Ishikawa (cell line): ENCODE measurements around the gene SKP1.

Source experiments
- CEBPB ChIP-seq: IDR thresholded peaks from 2 replicates; pipeline ENCODE4 v1.6.1; 2012
- CREB1 ChIP-seq: IDR thresholded peaks from 2 replicates; pipeline ENCODE4 v1.6.1; 2012; ENCODE audit warnings: low read depth
- EGR1 ChIP-seq: IDR thresholded peaks from 2 replicates; pipeline ENCODE4 v1.6.1; 2012
- EP300 ChIP-seq: IDR thresholded peaks from 2 replicates; pipeline ENCODE4 v1.6.1; 2012; ENCODE audit warnings: borderline replicate concordance
- FOXM1 ChIP-seq: IDR thresholded peaks from 2 replicates; pipeline ENCODE4 v1.6.1; 2012; ENCODE audit warnings: low read depth, borderline replicate concordance
- NFIC ChIP-seq: IDR thresholded peaks from 2 replicates; pipeline ENCODE4 v1.6.1; 2012
- RAD21 ChIP-seq: IDR thresholded peaks from 2 replicates; pipeline ENCODE4 v1.6.1; 2012; ENCODE audit warnings: low read depth
- TAF1 ChIP-seq: IDR thresholded peaks from 2 replicates; pipeline ENCODE4 v1.6.1; 2012; ENCODE audit warnings: low read depth, mild to moderate bottlenecking
- TCF12 ChIP-seq: IDR thresholded peaks from 2 replicates; pipeline ENCODE4 v1.6.1; 2012; ENCODE audit warnings: low read depth
- TEAD4 ChIP-seq: IDR thresholded peaks from 2 replicates; pipeline ENCODE4 v1.6.1; 2012
- YY1 ChIP-seq: IDR thresholded peaks from 2 replicates; pipeline ENCODE4 v1.6.1; 2012; ENCODE audit warnings: low read depth
- ZBTB7A ChIP-seq: IDR thresholded peaks from 2 replicates; pipeline ENCODE4 v1.6.1; 2012; ENCODE audit warnings: low read depth
- TF ChIP-seq, protein P1 (sequence below): IDR thresholded peaks from 2 replicates; pipeline ENCODE4 v1.6.1; 2012
- TF ChIP-seq, protein P2 (sequence below): IDR thresholded peaks from 2 replicates; pipeline ENCODE4 v1.6.1; 2012; ENCODE audit warnings: low read depth, mild to moderate bottlenecking
- TF ChIP-seq, protein P3 (sequence below): IDR thresholded peaks from 2 replicates; pipeline ENCODE4 v1.6.1; 2012

The SKP1 gene

DNA sequence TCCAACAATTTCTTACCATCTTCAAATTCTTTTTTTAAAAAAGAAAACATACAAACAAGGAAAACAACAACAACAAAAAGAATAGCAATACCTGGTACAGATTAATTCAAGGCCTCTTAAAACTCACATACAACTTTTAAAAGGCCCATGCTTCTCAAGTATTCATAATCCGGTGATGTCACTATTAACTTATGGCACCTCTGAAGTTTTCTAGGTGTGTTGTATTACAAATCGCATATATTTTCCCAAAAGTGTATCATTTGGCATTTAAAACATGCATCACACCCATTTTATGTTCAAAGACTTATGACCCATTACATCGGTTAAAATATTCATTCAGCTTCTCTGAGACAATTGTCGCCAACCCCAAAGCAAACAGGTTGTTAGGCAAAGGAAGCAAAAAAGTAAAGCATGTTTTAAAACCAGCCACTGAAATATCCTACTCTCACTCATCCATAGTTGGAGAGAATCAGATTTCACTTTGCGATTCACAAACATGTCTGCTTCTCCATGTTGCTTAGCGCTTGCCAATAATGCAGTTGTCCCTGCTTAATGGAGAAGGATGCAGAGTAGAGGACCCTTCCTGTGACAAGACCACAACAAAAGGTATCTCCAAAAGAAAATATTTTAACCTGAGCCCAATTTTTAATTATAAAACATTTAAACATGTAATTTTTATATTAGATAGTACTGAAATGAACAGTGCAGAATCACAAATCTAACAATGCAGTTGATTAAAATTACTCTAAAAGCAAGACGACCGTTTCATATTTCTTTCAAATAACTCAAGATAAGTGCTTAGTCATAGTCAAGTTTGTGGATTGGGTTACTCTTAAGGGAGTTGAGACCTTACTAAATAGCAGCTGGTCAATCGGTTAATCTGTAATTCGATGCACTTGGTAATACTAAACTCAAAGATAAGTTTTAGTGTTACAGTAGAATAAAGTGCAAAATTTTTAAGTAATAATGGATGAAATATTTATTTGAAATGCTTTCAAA is 1.6 kb downstream of the SKP1 start:
- TF ChIP-seq FOXM1, result 0 out of 2 replicates have a peak, but pooled peaks have one; percentile 14
- no peak for TF ChIP-seq ZBTB7A
- no peak for TF ChIP-seq NFIC
- TF ChIP-seq YY1, result peak; percentile 61
- TF ChIP-seq, protein P1, sequence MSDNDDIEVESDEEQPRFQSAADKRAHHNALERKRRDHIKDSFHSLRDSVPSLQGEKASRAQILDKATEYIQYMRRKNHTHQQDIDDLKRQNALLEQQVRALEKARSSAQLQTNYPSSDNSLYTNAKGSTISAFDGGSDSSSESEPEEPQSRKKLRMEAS, result no peak
- no peak for TF ChIP-seq CEBPB
- TF ChIP-seq RAD21, result no peak
- no peak for TF ChIP-seq CREB1
- no peak for TF ChIP-seq TEAD4

DNA sequence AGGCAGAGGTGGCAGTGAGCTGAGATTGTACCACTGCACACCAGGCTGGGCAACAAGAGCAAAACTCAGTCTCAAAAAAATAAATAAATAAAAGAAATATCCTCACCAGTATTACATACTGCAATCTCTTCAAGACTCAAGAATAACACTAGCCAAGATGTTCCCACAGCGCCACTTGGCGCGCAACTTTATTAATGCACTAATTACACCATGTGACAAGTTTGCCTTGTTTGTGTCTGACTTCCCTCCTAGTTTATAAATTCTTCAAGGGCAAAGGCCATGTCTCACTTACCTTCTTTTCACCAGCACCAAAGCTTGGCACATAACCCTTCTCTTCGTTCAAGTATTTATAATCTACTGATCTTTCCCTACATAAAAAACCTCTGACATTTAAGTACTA is 4.8 kb downstream of the SKP1 start:
- TF ChIP-seq TEAD4 (no peak), TCF12 (no peak), ZBTB7A (no peak), CREB1 (no peak), NFIC (no peak), RAD21 (no peak), TAF1 (no peak), EP300 (no peak), YY1 (no peak), FOXM1 (no peak), CEBPB (no peak), EGR1 (no peak)
- TF ChIP-seq, protein P2, sequence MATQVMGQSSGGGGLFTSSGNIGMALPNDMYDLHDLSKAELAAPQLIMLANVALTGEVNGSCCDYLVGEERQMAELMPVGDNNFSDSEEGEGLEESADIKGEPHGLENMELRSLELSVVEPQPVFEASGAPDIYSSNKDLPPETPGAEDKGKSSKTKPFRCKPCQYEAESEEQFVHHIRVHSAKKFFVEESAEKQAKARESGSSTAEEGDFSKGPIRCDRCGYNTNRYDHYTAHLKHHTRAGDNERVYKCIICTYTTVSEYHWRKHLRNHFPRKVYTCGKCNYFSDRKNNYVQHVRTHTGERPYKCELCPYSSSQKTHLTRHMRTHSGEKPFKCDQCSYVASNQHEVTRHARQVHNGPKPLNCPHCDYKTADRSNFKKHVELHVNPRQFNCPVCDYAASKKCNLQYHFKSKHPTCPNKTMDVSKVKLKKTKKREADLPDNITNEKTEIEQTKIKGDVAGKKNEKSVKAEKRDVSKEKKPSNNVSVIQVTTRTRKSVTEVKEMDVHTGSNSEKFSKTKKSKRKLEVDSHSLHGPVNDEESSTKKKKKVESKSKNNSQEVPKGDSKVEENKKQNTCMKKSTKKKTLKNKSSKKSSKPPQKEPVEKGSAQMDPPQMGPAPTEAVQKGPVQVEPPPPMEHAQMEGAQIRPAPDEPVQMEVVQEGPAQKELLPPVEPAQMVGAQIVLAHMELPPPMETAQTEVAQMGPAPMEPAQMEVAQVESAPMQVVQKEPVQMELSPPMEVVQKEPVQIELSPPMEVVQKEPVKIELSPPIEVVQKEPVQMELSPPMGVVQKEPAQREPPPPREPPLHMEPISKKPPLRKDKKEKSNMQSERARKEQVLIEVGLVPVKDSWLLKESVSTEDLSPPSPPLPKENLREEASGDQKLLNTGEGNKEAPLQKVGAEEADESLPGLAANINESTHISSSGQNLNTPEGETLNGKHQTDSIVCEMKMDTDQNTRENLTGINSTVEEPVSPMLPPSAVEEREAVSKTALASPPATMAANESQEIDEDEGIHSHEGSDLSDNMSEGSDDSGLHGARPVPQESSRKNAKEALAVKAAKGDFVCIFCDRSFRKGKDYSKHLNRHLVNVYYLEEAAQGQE, result no peak
- TF ChIP-seq, protein P3, sequence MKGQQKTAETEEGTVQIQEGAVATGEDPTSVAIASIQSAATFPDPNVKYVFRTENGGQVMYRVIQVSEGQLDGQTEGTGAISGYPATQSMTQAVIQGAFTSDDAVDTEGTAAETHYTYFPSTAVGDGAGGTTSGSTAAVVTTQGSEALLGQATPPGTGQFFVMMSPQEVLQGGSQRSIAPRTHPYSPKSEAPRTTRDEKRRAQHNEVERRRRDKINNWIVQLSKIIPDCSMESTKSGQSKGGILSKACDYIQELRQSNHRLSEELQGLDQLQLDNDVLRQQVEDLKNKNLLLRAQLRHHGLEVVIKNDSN, result no peak
- TF ChIP-seq, protein P1, result no peak

DNA sequence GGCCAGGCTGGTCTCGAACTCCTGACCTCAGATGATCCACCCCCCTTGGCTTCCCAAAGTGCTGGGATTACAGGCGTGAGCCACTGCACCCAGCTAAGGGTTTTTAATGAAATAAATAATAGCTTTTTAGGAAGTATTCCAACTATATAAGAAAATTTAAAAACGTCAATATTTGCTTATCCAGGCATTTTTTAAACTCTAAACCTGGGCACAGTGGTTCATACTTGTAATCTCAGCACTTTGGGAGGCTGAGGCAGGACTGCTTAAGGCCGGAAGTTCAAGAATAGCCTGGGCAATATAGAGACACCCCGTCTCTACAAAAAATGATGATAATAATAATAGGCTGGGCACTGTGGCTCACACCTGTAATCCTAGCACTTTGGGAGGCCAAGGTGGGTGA is 14.2 kb downstream of the SKP1 start:
- TF ChIP-seq, protein P2, result no peak
- TF ChIP-seq CEBPB, result no peak
- no peak for TF ChIP-seq TEAD4
- no peak for TF ChIP-seq EP300
- TF ChIP-seq, protein P1, result no peak
- no peak for TF ChIP-seq CREB1
- TF ChIP-seq, protein P3, result no peak
- TF ChIP-seq YY1, result no peak
- no peak for TF ChIP-seq EGR1
- no peak for TF ChIP-seq RAD21
- no peak for TF ChIP-seq NFIC

DNA sequence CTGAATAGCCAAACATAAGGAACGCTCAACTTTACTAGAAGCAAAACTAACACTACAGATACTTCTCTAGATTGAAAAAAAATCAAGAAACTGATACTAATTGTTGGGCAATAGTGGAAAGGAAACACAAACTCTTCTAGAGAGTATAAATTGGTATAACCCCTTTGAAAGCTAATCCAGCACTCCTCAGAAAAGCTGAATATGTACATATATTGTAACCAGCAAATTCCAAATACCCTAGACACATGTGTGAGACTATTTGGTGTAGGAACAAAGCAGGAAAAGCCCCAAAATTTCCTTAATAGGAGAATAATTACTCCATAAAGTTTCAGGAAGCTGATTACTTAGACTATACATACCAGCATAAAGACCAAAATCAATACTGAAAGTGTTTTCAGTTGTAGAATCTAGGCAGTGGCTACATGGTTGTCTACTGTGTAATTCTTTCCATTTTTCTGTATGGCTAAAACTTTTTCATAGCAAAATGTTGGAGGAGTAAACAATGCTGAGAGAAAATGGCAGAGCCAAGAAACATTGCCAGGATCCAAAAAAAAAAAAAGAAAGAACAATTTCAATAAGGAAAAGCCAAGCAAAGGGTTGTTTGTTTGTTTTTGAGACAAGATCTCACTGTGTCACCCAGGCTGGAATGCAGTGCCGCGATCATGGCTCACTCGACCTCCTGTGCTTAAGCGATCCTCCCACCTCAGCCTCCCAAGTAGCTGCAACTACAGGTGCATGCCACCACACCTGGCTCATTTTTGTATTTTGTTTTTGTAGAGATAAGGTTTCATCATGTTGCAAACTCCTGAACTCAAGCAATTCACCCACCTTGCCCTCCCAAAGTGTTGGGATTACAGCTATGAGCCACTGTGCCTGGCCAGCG is 15.0 kb downstream of the SKP1 start:
- TF ChIP-seq TAF1 (no peak), EP300 (no peak), FOXM1 (no peak), ZBTB7A (no peak), EGR1 (no peak), RAD21 (no peak), YY1 (no peak), CREB1 (no peak), TEAD4 (no peak), TCF12 (no peak), NFIC (no peak), CEBPB (no peak)
- TF ChIP-seq, protein P3, result no peak
- TF ChIP-seq, protein P1, result no peak
- TF ChIP-seq, protein P2, result no peak
